Right forelimb (tissue), 1 donor: ENCODE data around the gene TMEM205.
"Not testable (repeated sequence)": the region's sequence is repeated elsewhere in the genome, so short reads cannot be mapped to it uniquely, and the experiment has no call there.

ENCODE experiments used
- DNase-seq: peaks from one replicate; pipeline ENCODE4 v3.0.0-alpha.2; 2018

The TMEM205 gene

DNA sequence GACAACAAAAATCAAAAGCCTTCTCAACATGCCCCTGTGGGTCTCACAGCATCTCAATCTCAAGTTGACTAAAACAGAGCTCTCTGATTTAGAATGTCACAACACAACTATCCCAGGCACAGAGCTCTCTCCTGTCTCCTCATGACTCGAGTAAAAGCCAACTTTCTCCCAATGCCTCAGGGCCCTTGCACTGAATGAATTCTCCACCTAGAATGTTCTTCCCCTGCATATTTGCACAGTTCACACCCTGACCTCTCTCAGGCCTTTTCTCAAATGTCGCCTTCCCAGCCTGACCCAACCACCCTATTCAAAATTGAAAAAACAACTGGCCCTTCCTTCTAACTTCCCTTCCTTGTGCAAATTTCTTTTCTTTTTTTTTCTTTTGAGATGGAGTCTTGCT lies 24.7 kb upstream of the TMEM205 start:
- no peak for DNase-seq

GRCh38 chr19:11367528-11367927 lies 21.5 kb upstream of the TMEM205 start:
- no peak for DNase-seq

DNA sequence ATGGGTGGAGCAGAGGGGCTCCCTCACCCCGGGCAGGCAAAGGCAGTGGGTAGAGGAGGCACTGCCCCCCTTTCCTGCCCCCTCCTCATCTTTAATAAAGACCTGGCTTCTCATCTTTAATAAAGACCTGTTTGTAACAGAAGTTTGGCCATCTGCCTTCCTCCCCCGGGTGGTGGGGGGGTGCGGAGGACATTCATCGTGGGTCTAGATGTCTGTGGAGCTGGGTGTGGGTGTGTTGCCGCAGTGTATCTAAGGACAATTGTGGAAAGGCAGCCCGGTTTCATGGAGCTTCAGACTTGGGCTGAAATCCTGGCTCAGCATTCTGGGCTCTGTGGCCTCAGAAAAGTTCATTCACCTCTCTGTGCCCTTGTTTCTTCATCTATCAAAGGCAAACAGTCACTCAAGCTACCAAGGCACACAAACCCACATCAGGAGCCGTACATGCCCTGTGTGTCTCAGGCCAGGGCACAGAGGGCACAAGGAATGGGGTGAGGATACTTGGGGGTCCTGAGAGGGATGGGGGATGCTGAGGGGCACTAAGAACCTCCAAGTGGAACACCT lies 19.6 kb upstream of the TMEM205 start:
- DNase-seq, result no peak

DNA sequence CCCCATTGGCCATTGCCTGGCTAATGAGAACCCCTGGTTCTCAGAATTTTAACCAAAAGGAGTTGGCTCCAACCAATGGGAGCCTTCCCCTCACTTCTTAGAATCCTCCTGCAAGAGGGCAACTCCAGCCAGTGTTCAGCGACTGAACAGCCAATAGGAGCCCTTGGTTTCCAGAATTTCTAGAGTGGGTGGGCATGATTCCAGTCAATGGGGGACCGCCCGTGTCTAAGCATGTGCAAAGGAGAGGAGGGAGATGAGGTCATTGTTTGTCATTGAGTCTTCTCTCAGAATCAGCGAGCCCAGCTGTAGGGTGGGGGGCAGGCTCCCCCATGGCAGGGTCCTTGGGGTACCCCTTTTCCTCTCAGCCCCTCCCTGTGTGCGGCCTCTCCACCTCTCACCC lies 18.9 kb upstream of the TMEM205 start:
- no peak for DNase-seq

- no peak for DNase-seq
Observed at GRCh38 chr19:11364296-11364904, 18.3 kb upstream of the TMEM205 start.

DNA sequence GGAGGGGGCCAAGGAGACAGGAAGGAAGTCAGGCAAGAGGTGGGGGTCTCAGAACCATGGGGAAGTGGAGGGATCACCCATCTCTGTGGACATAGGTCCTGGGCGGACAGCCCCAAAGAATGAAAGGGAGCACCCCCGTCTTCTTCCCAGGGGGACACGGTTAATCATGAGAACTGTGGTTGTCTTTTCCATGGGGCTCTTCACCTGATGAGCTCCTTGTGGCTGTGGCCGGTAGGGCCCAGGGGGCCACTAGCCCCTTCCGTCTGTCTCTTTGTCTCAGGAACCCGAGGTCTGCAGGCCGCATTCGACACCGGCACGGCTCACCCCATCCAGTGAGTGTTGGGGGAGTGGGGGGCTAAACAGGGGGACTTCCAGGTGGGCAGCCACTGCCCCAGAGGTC lies 17.8 kb upstream of the TMEM205 start:
- no peak for DNase-seq

GRCh38 chr19:11361771-11362731 lies 16.0 kb upstream of the TMEM205 start:
- no peak for DNase-seq

DNA sequence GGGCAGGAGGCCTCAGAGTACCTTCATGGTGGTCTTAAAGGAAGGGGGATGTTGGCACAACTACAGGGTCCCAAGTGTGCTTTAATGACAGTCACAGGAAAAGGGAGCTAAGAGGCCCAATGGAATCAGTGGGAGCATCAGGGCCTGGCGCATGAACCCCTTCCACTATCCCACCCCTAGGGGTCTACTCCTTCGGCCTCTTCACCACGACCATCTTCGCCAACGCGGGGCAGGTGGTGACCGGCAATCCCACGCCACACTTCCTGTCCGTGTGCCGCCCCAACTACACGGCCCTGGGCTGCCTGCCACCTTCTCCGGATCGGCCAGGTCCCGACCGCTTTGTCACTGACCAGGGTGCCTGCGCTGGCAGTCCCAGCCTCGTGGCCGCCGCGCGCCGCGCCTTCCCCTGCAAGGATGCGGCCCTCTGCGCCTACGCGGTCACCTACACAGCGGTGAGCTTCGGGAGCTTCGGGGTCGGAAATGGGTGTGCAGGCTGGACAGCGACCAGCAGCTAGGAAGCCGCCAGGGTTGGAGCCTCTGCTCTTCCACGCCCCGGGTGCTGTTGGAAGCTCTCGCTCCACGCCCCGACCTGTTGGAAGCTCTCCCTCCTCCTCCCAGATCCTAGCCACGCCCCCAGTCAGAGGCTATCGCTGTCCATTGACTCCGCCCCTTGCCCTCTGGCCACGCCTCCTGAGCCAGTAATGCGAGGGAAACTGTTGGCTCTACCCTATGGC lies 15.1 kb upstream of the TMEM205 start:
- DNase-seq, result no peak

- no peak for DNase-seq
Observed at GRCh38 chr19:11359421-11359820, 13.4 kb upstream of the TMEM205 start.

- DNase-seq, result no peak
Observed at GRCh38 chr19:11356676-11357550, 10.8 kb upstream of the TMEM205 start.

- DNase-seq, result no peak
Observed at GRCh38 chr19:11356074-11356397, 10.0 kb upstream of the TMEM205 start.

DNA sequence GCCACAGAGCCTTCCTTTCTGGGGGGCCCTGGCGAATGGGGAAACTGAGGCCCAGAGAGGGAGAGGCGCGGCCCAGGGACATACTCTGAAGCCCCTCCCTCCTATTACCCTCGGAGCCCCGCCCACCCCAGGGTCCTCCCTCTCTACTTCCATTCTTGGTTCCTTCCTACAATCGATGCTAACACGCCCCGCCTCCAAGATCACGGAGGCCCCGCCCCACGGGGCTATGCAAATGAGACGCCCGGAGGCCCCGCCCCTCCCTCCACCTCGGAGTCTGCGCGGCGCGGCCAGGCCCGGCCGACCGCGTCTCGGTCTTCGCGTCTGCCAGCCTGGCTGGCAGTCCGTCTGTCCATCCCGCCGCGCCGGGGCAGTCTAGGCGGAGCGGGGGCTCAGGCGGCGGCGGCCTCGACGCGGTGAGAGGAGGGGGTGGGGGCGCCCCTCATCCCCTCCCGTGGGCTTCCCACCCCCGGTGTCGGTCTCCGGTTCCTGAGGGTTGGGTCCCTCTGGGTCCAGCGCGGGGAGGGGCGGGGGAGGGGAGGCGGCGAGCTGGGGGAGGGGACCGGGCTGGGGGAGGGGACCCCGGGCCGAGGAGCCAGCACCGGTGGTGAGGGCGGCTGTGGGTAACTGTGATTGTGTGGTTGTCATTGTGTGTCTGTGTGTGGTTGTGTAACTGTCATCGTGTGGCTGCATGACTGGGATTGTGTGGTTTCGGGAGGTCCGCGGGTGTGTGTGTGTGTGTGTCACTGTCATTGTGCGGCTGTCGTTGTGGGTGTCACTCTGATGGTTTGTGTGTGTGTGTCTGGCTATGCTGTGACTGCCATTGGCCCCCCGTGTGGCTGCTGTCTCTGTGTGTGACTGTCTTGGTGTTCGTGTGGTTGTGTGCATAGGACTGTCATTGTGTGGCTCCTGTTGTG lies 9.3 kb upstream of the TMEM205 start, which contains the start of gene PLPPR2:
TSS of gene PLPPR2 (plus strand) at position 273 of the 914 bp plus-strand sequence. CDS start 2,242 bp downstream, outside the sequence.
- DNase-seq, result peak; percentile 90

- DNase-seq, result not testable (repeated sequence)
Observed at GRCh38 chr19:11354102-11354501, 8.0 kb upstream of the TMEM205 start.

DNA sequence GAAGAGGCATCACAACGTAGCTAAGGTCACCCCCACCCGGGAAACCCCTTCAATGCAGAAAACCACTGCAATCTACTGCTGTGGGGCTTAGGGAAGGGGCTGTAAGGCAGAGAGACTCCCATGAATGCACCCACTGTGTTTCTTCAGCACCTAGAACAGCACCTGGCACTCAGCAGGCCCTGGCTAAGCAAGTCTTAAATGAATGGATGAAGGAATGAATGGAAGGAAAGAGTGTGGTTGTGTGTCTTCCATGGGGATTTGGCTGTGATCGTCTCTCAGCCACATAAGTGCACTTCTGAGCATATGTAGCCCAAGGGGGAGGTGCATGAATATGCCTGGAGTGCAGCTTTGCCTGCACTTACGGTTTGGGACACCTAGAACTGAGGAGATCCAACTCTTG lies 3.1 kb upstream of the TMEM205 start:
- no peak for DNase-seq

DNA sequence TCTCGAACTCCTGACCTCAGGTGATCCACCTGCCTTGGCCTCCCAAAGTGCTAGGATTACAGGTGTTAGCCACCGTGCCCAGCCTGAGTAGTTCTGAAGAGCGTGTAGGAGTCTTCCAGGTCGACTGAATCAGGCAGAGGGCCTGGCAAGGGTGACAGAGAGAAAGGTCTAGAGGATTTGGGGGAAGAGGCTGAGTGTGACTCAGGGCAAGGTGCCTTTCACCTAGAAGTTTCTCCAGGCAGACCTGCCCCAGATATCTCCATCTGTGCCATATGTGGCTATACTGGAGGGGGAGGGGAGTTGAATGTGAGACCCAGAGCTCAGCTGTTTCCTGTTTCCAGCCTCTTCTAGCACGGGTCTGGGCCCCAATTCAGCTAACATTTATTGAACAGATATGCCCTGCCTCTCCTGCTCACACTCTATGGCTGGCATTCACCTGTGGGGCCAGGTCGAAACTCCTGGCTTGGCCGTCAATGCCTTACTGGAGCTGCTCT lies 1.5 kb upstream of the TMEM205 start:
- no peak for DNase-seq

- no peak for DNase-seq
Observed at GRCh38 chr19:11345122-11345803, 805 bp downstream of the TMEM205 start.

DNA sequence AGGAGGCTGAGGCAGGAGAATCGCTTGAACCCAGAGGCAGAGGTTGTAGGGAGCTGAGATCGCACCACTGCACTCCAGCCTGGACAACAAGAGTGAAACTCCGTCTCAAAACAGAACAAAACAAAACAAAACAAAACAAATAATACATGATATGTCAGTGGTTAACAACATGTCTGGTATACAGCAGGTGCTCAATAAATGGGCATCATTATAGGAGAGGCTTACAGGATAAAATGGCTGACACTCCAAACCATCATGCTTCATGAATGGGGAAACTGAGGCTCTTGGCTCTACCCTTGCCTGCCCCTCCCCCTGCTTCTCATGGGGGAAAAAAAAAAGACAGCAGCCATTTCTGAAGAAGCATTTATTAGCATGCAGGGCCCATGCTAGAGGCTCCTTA lies 3.6 kb downstream of the TMEM205 start:
- no peak for DNase-seq

GRCh38 chr19:11340099-11340467 lies 6.0 kb downstream of the TMEM205 start:
- DNase-seq, result not testable (repeated sequence)

DNA sequence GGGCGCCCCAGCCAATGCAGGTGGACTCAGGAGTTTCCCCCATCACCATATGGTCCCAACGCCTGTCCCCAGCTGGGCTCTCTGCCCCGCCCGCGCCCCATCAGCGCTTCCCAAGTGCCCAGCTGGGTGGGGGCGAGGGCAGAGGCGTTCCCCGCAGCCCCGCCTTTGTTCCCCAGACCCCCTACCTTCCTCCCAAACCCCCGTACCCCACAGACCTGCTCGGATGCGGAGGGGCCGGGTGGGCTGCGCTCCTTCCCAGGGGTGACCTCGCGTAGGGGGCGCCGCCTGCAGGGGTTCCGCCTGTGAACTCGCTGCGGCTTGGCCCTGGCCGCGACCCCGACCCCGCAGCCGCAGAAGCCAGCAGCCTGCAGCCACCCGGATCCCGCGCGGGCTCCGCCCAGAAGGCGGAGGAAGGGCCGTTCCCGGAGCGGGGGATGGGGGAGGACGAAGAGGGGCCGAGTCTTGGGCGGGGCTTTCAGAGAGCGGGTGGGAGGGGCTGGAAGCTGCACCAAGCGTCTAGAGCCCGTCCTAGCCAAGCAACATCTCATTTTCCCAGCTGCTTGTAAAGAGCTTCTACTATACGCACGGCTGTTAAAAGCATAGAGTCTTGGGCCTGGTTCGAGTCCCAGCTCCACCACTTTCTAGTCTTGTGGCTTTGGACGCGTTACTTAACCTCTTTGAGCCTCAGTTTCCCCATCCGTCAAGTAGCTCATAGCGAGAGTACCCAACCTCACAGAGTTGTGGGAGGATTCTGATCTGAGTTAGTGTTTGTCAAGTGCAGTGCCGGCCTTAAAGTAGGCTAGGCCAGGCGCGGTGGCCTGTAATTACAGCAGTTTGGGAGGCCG lies 6.6 kb downstream of the TMEM205 start, which contains the start of gene RAB3D:
TSS of gene RAB3D (minus strand) at position 404 of the 845 bp plus-strand sequence. CDS start 2,258 bp downstream, outside the sequence.
- DNase-seq, result peak; percentile 95
